HG03460 (cell line): ENCODE data around the gene PVR.
"Not testable (repeated sequence)": the region's sequence is repeated elsewhere in the genome, so short reads cannot be mapped to it uniquely, and the experiment has no call there.

Experiments used
- ATAC-seq: cut with Tn5 transposase; IDR thresholded peaks from one replicate; pipeline ENCODE4 v1.9.1; 2021; ENCODE audit not compliant: unreplicated experiment

PVR gene

GRCh38 chr19:44643605-44644401, at the start of gene PVR:
Gene PVR, plus strand, starts transcription at chr19:44643910. Its CDS starts 187 bp downstream, at chr19:44644097.
- ATAC-seq, result no peak

GRCh38 chr19:44596428-44597130, 47.1 kb upstream of the PVR start:
- no peak for ATAC-seq

DNA sequence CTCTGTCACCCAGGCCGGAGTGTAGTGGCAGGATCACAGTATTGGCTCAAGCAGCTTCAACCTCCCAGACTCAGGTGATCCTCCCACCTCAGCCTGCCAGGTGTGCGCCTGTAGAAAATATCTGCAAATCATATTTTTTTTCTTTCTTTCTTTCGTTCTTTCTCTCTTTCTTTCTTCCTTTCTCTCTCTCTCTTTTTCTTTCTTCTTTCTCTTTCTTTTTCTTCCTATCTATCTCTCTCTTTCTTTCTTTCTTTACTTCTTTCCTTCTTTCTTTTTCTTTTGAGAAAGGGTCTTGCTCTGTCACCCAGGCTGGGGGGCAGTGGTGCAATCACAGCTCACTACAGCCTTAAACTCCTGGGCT, 46.6 kb upstream of the PVR start:
- ATAC-seq, result no peak

- ATAC-seq, result no peak
Observed at GRCh38 chr19:44598355-44598754, 45.4 kb upstream of the PVR start.

GRCh38 chr19:44598880-44599279, 44.8 kb upstream of the PVR start:
- ATAC-seq, result no peak

DNA sequence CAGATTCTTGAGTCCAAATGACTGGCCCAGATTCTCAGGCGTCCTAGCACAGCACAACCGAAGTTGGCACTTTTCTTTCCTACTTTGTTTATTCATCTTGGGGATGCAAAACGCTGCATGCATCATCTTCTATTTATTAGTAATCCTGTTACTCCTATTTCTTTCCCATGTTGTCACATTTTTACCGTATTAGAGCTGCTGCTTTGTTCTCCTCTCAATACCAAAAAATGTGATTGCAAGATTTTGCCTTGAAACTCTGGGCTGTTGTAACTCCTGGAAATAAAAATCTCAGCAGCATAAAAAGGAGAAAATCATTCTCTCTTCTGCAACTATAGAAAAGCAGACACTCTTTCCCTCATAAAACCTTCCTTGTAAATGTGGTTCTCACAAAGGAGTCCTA, 43.2 kb upstream of the PVR start:
- no peak for ATAC-seq

DNA sequence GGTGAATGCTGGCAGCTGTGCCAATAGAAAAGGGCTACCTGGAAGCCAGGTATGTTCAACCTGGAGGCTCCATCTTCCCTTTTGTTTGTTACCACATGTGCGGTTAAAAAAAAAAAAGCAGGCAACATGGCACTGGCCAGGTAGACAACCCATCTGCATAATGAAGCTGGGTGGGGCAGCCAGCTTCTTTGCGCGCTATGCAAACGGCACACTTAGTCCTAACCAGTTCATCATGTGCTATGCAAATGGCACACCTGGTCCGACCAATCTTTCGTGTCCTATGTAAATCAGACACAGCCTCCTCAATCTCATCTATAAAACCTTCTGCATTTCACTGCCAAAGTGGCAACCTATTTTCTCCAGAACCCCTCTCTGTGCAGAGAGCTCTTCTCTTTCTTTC, 41.6 kb upstream of the PVR start:
- no peak for ATAC-seq

DNA sequence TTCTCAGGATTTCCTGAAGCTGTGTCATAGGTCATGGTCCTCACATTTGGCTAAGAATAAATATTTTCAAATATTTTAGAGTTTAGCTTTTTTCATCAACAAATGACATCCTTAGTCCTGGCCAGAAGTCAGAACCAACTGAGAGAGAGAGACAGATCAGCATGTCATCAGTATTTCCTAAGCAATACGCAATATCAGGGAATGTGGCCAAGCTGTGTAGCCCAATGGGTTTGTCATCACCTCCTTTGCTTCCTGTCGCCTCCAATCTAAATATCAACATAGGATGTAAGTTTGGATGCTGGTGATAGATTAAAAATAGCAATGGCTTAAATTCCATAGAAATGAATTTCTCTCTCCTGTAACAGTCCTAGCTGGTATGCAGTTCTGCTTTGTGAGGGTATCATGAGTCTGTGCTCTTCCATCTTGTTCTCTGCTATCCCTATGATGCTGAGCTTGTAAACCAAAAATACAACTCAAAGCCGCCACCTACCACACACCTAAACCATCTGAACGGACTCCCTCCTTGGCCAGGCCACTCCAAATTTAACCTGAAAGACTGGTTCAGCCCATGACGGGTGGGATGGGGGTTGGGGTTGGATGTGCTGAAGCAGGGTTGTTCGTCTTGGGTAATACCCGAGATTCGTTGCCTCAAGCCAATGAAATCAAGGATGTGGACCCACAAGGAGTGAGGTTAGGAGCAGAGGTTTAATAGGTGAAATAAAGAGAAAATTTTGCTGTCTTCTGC, 40.3 kb upstream of the PVR start:
- ATAC-seq, result no peak

- no peak for ATAC-seq
Observed at GRCh38 chr19:44604241-44604640, 39.5 kb upstream of the PVR start.

DNA sequence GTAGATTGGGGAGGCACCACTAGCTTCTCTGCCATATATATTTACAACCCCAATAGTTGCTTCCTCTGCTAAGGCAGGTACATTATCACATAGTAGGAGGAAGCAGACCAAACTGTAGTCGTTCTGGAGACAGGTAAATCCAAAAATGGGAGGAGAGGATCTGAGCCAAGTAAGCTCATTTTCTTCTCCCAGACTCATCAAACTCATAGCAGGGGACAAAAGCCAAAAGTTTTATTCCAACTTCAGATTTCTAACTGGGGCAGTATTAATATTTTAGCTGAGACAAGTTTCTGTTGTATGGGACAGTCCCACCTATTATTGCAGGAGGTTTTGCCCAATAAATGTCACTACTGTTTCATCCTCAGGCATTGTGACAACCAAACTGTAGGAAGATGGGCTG, 38.2 kb upstream of the PVR start:
- no peak for ATAC-seq

DNA sequence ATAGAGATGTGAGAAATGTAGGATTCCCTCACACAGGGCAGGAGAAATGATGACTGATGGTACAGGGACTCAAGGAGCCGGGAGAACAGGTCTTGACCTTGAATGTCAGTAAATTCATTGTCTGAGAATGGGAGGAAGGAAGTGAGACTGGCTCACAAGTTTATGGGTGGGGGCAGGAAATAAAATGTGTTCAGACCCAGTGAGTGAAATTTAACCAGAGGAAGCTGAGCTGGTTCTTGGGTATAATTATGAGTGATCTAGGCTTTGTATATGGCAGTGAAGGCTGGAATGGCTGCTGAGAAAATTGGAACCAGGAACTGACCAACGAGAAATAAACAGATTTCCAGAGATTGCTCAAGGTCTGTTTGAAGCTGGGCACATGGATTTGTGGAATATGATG, 36.7 kb upstream of the PVR start:
- ATAC-seq, result no peak

DNA sequence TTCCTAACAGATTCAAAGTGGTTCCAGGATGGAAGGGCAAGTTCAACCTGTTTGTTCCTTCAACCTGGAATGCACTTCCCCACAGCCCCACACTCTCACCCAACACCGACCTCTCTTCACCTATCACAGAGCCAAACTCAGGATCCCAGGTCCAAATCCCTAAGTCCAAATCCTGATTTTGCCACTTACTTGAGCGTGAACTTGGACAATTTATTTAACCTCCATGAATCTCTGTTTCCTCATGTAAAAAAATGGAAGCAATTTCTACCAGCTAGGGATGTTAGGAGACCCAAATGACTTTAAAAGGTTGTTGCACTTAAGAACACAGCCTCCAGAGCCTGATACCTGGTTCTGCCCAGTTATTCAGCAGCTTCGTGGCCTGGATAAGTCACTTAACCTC, 35.8 kb upstream of the PVR start:
- ATAC-seq, result no peak

DNA sequence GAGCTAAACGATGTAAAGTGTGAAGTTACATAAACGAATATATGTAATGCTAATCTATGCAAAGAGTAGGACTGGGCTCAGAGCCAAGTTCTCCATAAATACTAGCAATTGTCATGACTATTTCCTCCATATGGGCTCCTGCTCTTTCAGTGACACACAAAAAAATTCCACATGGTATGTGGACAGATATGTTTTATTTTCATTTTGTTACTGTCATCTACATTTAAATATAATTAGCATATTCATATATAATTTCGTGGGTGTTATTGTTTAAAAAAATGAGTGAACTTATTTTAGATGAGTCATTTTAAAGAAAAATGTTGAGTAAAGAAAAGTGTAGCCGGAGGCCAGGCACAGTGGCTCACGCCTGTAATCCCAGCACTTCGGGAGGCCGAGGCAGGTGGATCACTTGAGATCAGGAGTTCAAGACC, 35.3 kb upstream of the PVR start:
- no peak for ATAC-seq

- ATAC-seq, result no peak
Observed at GRCh38 chr19:44609219-44609618, 34.5 kb upstream of the PVR start.

GRCh38 chr19:44610497-44610896, 33.2 kb upstream of the PVR start:
- not testable (repeated sequence) for ATAC-seq

- no peak for ATAC-seq
Observed at GRCh38 chr19:44611812-44612295, 31.9 kb upstream of the PVR start.

DNA sequence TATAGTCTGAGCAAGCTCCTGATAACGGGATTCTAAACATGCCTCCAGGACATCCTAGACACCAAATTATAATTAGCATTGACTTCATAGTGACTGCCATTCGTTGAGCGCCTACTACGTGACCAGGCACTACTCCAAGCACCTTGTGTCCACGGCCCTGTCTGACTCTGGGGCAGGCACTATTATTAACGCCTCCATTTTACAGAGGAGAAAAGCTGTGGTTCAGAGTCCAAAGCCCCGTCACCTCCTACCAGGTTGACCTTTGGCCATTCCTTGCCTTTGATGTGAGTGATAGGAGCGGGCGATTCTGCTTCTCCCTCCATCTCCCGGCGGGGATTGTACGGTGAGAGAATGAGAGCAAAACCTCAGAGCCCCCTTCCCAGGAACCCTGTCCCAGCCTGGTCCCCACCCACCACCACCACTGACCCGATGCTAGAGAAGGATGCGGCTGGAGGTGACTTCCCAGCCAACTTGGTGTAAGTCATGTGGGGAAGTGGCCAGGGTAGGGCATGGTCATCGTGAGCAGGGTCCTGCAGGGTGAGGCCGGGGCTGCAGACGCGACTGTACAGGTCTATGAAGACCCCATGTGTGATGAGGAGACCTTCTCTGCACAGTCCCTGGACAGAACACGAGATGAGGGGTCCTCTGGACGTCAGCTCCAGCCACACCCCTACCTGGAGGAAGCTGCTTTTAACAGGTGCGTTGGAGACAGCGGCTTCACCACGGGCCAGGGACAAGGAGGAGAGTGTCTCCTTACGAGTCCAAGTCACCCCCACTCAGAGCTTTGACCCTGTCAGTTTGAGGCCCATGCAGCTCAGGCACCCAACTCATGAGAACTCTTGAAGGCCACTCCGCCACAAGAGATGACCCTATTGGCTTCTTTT, 30.2 kb upstream of the PVR start, which contains the start of gene IGSF23:
TSS of gene IGSF23 (plus strand) at position 269 of the 884 bp plus-strand sequence. CDS start at position 352, 83 bp downstream.
- no peak for ATAC-seq

- no peak for ATAC-seq
Observed at GRCh38 chr19:44614313-44614712, 29.4 kb upstream of the PVR start.

DNA sequence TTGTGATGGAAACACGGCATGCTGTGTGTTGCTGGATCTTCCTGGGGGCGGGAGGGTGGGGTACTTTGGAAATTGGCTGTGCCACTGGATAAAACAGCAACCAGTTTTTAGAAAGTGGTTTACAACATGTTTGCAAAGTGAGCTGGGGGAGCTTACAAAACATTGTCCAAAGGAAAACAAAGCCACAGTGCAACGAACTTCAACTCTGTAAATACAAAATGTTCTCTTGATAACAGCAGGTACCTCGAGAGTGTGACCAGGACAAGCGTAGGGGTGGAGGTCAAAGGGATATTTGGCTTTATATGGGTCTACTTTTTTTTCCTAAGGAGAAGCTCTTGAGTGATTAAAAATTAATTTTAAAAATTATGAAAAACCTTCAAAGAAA, 27.9 kb upstream of the PVR start:
- ATAC-seq, result no peak

DNA sequence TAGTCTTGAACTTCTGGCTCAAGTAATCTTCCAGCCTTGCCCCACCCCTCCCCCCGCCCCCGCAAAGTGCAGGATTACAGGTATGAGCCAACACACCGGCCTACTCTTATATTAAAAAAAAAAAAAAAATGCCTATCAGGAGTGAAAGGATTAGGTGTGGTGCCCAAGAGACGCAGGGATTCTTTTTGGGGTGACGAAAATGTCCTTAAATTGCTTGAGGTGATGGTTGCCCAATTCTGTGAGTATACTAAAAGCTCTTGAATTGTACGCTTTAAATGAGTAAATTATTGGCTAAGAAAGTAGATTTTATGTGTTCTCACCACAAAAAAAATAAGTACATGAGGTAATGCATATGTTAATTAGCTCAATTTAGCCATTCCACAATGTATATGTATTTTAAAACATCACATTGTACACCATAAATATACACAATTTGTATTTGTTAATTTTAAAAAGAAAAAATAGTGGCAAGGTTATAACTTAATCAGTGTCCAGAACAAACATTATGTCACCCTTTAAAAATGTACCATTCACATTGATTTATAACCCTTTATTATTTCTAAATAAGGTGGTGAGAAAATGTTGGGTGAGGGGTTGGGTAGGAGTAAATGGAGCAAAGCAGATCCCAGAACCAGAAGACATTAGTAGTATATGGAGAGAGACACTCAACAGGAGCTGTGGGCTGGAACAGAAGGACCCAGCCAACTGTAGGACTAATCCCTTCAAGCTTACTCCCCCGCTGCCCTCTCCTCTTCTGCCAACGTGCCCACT, 26.4 kb upstream of the PVR start:
- no peak for ATAC-seq
